ENCODE measurements around the gene ENTHD1.
"Not testable (repeated sequence)": the region's sequence is repeated elsewhere in the genome, so short reads cannot be mapped to it uniquely, and the experiment has no call there.

The ENTHD1 gene

DNA sequence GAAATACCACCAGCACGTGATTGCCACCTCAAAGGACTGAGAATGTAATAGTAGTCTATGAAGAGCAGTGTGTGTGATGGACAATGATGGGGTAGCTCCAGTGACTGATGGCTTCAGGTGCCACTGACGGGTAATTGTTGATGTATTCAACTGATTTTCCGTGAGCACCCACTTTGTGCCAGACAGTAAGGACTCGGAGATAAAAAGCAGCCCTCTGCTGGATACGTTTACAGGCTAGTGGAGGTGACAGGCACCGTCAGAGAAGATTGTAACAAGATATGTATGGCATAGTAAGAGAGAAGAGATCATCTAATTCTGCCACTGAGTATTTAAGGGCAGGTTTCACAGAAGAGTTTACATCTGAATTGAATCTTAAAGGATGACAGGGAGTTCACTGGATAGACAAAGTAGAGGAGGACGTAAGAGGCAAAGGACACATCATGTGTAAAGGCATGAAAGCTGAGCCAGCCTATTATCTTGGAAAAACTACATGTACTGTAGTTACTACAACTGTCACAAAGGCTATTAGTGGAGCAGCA is 1.1 kb upstream of the ENTHD1 start:
- TF ChIP-seq, protein P1, sequence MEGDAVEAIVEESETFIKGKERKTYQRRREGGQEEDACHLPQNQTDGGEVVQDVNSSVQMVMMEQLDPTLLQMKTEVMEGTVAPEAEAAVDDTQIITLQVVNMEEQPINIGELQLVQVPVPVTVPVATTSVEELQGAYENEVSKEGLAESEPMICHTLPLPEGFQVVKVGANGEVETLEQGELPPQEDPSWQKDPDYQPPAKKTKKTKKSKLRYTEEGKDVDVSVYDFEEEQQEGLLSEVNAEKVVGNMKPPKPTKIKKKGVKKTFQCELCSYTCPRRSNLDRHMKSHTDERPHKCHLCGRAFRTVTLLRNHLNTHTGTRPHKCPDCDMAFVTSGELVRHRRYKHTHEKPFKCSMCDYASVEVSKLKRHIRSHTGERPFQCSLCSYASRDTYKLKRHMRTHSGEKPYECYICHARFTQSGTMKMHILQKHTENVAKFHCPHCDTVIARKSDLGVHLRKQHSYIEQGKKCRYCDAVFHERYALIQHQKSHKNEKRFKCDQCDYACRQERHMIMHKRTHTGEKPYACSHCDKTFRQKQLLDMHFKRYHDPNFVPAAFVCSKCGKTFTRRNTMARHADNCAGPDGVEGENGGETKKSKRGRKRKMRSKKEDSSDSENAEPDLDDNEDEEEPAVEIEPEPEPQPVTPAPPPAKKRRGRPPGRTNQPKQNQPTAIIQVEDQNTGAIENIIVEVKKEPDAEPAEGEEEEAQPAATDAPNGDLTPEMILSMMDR (IDR thresholded peaks at IDR 0.05; ENCODE audit: borderline replicate concordance, insufficient read depth, low read depth, low read length), result no peak
- no peak overlapping the region for H3K4me3 ChIP-seq (ENCODE audit: low read depth, low read length)

DNA sequence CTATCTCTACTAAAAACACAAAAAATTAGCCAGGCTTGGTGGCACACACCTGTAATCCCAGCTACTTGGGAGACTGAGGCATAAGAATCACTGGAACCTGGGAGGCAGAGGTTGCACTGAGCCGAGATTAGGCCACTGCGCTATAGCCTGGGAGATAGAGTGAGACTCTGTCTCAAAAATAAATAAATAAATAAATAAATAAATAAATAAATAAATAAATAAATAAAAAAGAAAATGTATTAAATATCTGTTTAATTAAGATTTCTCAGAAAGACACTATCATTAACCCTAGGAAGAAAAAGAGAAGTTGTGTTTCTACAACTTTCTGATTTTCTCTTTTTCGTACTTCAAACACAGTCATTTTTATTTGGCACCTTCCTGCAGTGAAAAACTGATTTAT is 3.6 kb downstream of the ENTHD1 start:
- not testable (repeated sequence) for H3K4me3 ChIP-seq (ENCODE audit: low read depth, low read length)

DNA sequence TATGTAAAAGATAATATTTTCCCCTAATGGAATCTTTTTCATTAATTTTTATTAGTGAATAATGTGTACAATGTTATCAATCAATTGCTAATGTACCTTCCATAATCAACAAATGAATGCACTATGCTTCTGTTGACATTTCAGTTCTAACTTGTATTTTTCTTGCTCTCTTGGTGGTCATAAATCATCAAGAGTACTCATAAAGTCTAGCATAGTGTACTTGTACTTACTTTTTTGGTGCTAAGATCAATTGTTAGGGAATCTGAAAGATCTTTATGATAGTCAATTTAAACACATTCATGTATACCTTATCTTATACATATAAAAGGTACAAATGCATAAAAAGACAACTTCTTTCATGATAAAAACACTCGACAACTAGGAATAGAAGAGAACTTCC is 10.5 kb downstream of the ENTHD1 start:
- H3K4me3 ChIP-seq (ENCODE audit: low read depth, low read length), result no peak overlapping the region
- TF ChIP-seq, protein P1 (IDR thresholded peaks at IDR 0.05; ENCODE audit: borderline replicate concordance, insufficient read depth, low read depth, low read length), result no peak

DNA sequence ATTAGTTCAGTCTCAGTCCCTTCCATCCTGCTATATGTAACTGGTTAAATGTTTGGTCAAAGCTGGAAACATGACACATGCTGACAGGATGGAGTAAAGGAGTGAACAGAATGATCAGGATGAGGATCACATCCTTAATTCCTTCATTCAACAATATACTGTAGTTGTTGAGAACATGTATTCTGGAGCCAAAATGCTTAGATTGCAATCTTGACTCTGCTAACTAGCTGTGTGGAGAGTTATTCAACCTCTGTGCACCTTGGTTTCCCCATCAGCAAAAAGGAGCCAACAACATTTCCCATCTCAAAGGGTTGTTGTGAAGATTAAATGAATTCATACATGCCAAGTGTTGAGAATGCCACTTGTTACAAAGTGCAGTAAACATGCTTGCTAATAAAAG is 12.8 kb downstream of the ENTHD1 start:
- no peak overlapping the region for H3K4me3 ChIP-seq (ENCODE audit: low read depth, low read length)
- TF ChIP-seq, protein P1 (IDR thresholded peaks at IDR 0.05; ENCODE audit: borderline replicate concordance, insufficient read depth, low read depth, low read length), result no peak

DNA sequence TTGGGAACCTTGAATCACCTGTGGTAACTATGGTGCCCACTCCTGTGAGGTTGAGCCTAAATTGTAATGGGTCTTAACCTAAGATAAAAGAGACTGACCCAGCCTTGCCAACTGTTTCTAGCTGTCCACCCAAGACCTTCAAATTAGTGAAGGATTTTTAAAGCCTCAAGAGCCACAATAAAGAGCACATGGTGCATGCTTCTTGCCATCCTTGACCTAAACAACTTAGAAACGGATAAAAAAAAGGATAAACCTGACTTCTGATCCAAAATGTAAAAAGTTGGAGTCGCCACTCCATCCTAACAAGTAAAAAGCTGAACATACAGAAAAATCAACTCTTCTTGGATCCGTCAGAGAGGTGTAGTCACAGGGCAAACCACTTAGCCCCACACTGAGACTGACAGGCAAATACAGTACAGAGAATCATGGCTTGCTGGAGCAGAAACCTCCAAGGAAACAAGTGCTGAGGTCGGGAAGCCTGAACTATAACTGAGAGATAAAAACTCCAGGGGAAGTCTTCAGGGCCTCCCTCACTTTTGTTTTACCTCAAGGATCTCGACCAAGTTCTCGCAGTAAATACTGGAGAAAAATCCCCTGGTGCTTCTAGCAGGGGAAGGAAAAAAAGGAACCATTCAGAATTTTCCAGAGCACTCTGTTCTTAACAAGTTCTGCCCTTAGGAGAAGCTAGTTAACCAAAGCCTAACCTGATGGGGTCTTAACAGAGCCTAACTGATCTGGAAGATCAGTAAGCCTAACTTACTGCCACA is 16.3 kb downstream of the ENTHD1 start:
- H3K4me3 ChIP-seq (ENCODE audit: low read depth, low read length), result no peak overlapping the region
- TF ChIP-seq, protein P1 (IDR thresholded peaks at IDR 0.05; ENCODE audit: borderline replicate concordance, insufficient read depth, low read depth, low read length), result no peak

DNA sequence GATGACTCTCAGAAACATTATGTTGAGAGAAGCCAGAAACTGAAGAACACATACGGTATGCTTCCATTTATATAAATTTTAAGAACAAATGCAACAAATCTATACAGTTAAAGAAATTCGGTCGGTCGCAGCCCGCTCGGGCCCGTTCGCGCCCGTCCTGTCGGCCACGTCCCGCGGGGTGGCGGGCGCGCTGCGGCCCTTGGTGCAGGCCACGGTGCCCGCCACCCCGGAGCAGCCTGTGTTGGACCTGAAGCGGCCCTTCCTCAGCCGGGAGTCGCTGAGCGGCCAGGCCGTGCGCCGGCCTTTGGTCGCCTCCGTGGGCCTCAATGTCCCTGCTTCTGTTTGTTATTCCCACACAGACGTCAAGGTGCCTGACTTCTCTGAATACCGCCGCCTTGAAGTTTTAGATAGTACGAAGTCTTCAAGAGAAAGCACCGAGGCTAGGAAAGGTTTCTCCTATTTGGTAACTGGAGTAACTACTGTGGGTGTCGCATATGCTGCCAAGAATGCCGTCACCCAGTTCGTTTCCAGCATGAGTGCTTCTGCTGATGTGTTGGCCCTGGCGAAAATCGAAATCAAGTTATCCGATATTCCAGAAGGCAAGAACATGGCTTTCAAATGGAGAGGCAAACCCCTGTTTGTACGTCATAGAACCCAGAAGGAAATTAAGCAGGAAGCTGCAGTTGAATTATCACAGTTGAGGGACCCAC is 18.2 kb downstream of the ENTHD1 start:
- not testable (repeated sequence) for H3K4me3 ChIP-seq (ENCODE audit: low read depth, low read length)

DNA sequence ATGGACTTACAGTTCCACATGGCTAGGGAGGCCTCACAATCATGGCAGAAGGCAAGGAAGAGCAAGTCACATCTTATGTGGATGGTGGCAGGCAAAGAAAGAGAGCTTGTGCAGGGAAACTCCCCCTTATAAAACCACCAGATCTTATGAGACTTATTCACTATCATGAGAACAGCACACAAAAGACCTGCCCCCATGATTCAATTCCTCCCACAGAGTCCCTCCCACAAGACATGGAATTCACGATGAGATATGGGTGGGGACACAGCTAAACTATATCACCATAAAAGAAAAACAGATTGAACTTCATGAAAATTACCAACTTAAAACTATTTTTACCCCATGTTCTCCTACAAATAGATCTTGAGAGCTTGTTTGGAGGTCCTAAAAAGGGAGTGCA is 19.6 kb downstream of the ENTHD1 start:
- H3K4me3 ChIP-seq (ENCODE audit: low read depth, low read length), result no peak overlapping the region
- TF ChIP-seq, protein P1 (IDR thresholded peaks at IDR 0.05; ENCODE audit: borderline replicate concordance, insufficient read depth, low read depth, low read length), result no peak

DNA sequence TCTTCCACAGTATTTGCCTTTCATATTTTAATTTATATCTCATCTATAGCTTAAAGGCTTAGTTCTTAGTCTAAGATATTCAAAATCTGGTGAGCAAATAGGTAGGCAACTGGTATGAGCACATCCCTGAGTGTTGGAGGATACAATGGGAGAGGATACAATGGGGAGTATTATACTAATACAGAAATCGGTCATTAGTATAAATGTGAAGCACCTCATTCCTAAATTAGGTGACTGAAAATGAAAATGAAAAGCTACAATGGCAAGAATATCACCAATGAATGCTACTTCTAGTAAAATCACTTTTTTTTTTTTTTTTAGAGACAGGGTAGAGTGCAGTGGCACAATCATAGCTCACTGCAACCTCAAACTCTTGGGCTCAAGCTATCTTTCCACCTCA is 21.0 kb downstream of the ENTHD1 start:
- TF ChIP-seq, protein P1 (IDR thresholded peaks at IDR 0.05; ENCODE audit: borderline replicate concordance, insufficient read depth, low read depth, low read length), result no peak
- H3K4me3 ChIP-seq (ENCODE audit: low read depth, low read length), result no peak overlapping the region
